H1 (cell line): ENCODE results near the gene PKD1L1. TPM values are rescaled to one million over a fixed set of nuclear protein-coding genes. Genes with fewer than 3 reads are reported as not detected.

Experiments
- CTCF ChIA-PET: fragments of 300-600 bp; sonication (Branson Sonifier 250); formaldehyde crosslinking; loops from one replicate; lab custom pipeline; 2021; ENCODE audit not compliant: partially characterized antibody; lab: Charles Lee
- POLR2A ChIA-PET: fragments of 300-600 bp; sonication (Branson Sonifier 250); formaldehyde crosslinking; loops from one replicate; lab custom pipeline; 2021; ENCODE audit warnings: inconsistent platforms; ENCODE audit not compliant: partially characterized antibody; lab: Charles Lee
- DNase-seq, 2 experiments: peaks; one replicate each; pipeline versions ENCODE4 v3.0.0 to v3.0.0-alpha.2; 2010 to 2022; ENCODE audit warnings: low spot score in 2 of 2, low read depth in 1 of 2, mixed read lengths in 1 of 2
- FAIRE-seq: peaks from 2 replicates; lab custom pipeline; 2011; peaks lifted over from hg19 to GRCh38; lab: Jason Lieb, UNC
- H2AFZ ChIP-seq: 2 replicates; pipeline ENCODE4 v1.8.1; 2012; ENCODE audit warnings: low read length, inconsistent platforms
- H2AK5ac ChIP-seq: 2 replicates; pipeline ENCODE4 v1.6.1; 2013; ENCODE audit warnings: low read depth, low read length
- H2BK120ac ChIP-seq: replicated peaks from 2 replicates; pipeline ENCODE3; 2013; ENCODE audit warnings: low read depth, low read length, inconsistent platforms
- H2BK12ac ChIP-seq: 2 replicates; pipeline ENCODE4 v1.6.1; 2013; ENCODE audit warnings: low read depth, low read length
- H2BK15ac ChIP-seq: 2 replicates; pipeline ENCODE4 v1.6.1; 2013; ENCODE audit warnings: low read length
- H2BK20ac ChIP-seq: 2 replicates; pipeline ENCODE4 v1.6.1; 2013; ENCODE audit warnings: low read length
- H2BK5ac ChIP-seq: 2 replicates; pipeline ENCODE4 v1.6.1; 2013; ENCODE audit warnings: low read depth, low read length
- H3K14ac ChIP-seq: 2 replicates; pipeline ENCODE4 v1.6.1; 2013; ENCODE audit warnings: inconsistent platforms; ENCODE audit not compliant: insufficient read length
- H3K18ac ChIP-seq: 2 replicates; pipeline ENCODE4 v1.6.1; 2013; ENCODE audit warnings: low read length; ENCODE audit errors: extremely low read depth
- H3K23ac ChIP-seq: 2 replicates; pipeline ENCODE4 v1.6.1; 2013; ENCODE audit warnings: inconsistent platforms; ENCODE audit not compliant: insufficient read length
- H3K23me2 ChIP-seq: 2 replicates; pipeline ENCODE4 v1.6.1; 2013; ENCODE audit warnings: low read depth, low read length
- H3K27ac ChIP-seq: 2 replicates; pipeline ENCODE4 v1.6.1; 2011; ENCODE audit warnings: low read depth, low read length, inconsistent platforms
- H3K27me3 ChIP-seq, 4 experiments: replicated peaks in 1 of 4; 1 replicate in 1 of 4; 2 replicates in 3 of 4; pipeline versions ENCODE4 v1.6.1 to v1.8.1; 2011 to 2013; ENCODE audit warnings: low read length in 3 of 4, mild to moderate bottlenecking in 3 of 4, inconsistent platforms in 2 of 4, mixed read lengths in 2 of 4, moderate library complexity in 1 of 4; ENCODE audit not compliant: control insufficient read depth in 3 of 4, insufficient read depth in 3 of 4; ENCODE audit errors: extremely low read depth in 1 of 4
- H3K36me3 ChIP-seq, 4 experiments: 2 replicates each; pipeline versions ENCODE4 v1.6.1 to v1.8.1; 2011 to 2013; ENCODE audit warnings: mild to moderate bottlenecking in 4 of 4, low read length in 3 of 4, moderate library complexity in 2 of 4, control low read depth in 1 of 4, inconsistent platforms in 1 of 4; ENCODE audit not compliant: insufficient read depth in 4 of 4, control insufficient read depth in 2 of 4
- H3K4ac ChIP-seq: replicated peaks from 2 replicates; pipeline ENCODE3; 2013; ENCODE audit warnings: low read length, low read depth, mixed read lengths, inconsistent platforms; ENCODE audit not compliant: insufficient read length
- H3K4me1 ChIP-seq, 4 experiments: replicated peaks in 1 of 4; 1 replicate in 1 of 4; 2 replicates in 3 of 4; pipeline versions ENCODE4 v1.6.1 to v1.8.1; 2011 to 2013; ENCODE audit warnings: low read length in 3 of 4, inconsistent platforms in 2 of 4, mixed read lengths in 1 of 4; ENCODE audit not compliant: insufficient read depth in 4 of 4, control insufficient read depth in 3 of 4
- H3K4me2 ChIP-seq, 2 experiments: 2 replicates each; pipeline versions ENCODE4 v1.6.1 to v1.8.1; 2011 to 2013; ENCODE audit warnings: low read depth in 2 of 2, low read length in 2 of 2, control low read depth in 1 of 2, inconsistent platforms in 1 of 2, mild to moderate bottlenecking in 1 of 2; ENCODE audit not compliant: insufficient read depth in 1 of 2
- H3K4me3 ChIP-seq, 4 experiments: fragments of 200-600, 300-600 bp in 1 of 4; sonication (generic), shearing (Covaris generic), sonication (Bioruptor Twin) in 1 of 4; 2 replicates each; pipeline versions ENCODE4 v1.5.1 to v1.8.1; 2011 to 2016; ENCODE audit warnings: low read length in 4 of 4, low read depth in 3 of 4, control low read depth in 2 of 4, inconsistent platforms in 2 of 4, mild to moderate bottlenecking in 2 of 4, mixed read lengths in 1 of 4, moderate library complexity in 1 of 4; ENCODE audit not compliant: insufficient read depth in 2 of 4; ENCODE audit errors: extremely low read depth in 1 of 4
- H3K56ac ChIP-seq: replicated peaks from 2 replicates; pipeline ENCODE3; 2013; ENCODE audit warnings: low read depth, mild to moderate bottlenecking, mixed read lengths, low read length, inconsistent platforms; ENCODE audit not compliant: insufficient read length
- H3K79me1 ChIP-seq: 2 replicates; pipeline ENCODE4 v1.6.1; 2013; ENCODE audit warnings: low read depth, low read length, control low read depth
- H3K79me2 ChIP-seq, 2 experiments: 2 replicates each; pipeline versions ENCODE4 v1.6.1 to v1.8.1; 2012 to 2013; ENCODE audit warnings: low read length in 2 of 2, mild to moderate bottlenecking in 2 of 2, inconsistent platforms in 1 of 2; ENCODE audit not compliant: insufficient read depth in 2 of 2, control insufficient read depth in 1 of 2
- H3K9ac ChIP-seq, 4 experiments: replicated peaks in 1 of 4; 1 replicate in 1 of 4; 2 replicates in 3 of 4; pipeline versions ENCODE4 v1.6.1 to v1.8.1; 2011 to 2013; ENCODE audit warnings: low read depth in 3 of 4, low read length in 3 of 4, control low read depth in 2 of 4, mild to moderate bottlenecking in 2 of 4, moderate library complexity in 2 of 4, inconsistent platforms in 1 of 4; ENCODE audit errors: extremely low read depth in 1 of 4
- H3K9me3 ChIP-seq, 2 experiments: 2 replicates each; pipeline versions ENCODE4 v1.6.1 to v1.8.1; 2012 to 2013; ENCODE audit warnings: mild to moderate bottlenecking in 2 of 2, moderate library complexity in 2 of 2, control low read depth in 1 of 2, inconsistent platforms in 1 of 2, low read depth in 1 of 2, low read length in 1 of 2, mixed read lengths in 1 of 2; ENCODE audit not compliant: insufficient read depth in 2 of 2
- H4K20me1 ChIP-seq, 2 experiments: replicated peaks in 1 of 2; 2 replicates each; pipeline versions ENCODE3 to v1.8.1; 2011 to 2013; ENCODE audit warnings: inconsistent platforms in 2 of 2, low read length in 2 of 2, mild to moderate bottlenecking in 1 of 2; ENCODE audit not compliant: insufficient read depth in 2 of 2, control insufficient read depth in 1 of 2
- H4K5ac ChIP-seq: 2 replicates; pipeline ENCODE4 v1.6.1; 2013; ENCODE audit warnings: low read length, low read depth, mixed read lengths, inconsistent platforms; ENCODE audit not compliant: insufficient read length
- H4K8ac ChIP-seq: 2 replicates; pipeline ENCODE4 v1.8.0; 2013; ENCODE audit warnings: mild to moderate bottlenecking, moderate library complexity, low read length, inconsistent platforms; ENCODE audit not compliant: insufficient read depth; ENCODE audit errors: extremely low read depth
- H4K91ac ChIP-seq: replicated peaks from 2 replicates; pipeline ENCODE3; 2013; ENCODE audit warnings: low read length, mixed read lengths, inconsistent platforms; ENCODE audit not compliant: insufficient read length
- WGBS, 2 experiments: shearing (Covaris generic) in 1 of 2; methylation state at CpG; one replicate each; pipeline versions ENCODE4 v1.1.6 to v1.1.7; 2013 to 2015; ENCODE audit warnings: low lambda C conversion rate in 2 of 2, mixed read lengths in 2 of 2, inconsistent platforms in 1 of 2, low coverage in 1 of 2, missing lambda C conversion rate in 1 of 2; ENCODE audit not compliant: insufficient replicate concordance in 2 of 2, insufficient coverage in 1 of 2, insufficient read length in 1 of 2; ENCODE audit errors: extremely low coverage in 1 of 2, missing lambda C conversion rate in 1 of 2; 5-methylcytosine and 5-hydroxymethylcytosine counted together
- polyA plus RNA-seq, 7 experiments: library from polyadenylated mRNA; depleted of rRNA in 3 of 7; stranded (reverse) in 5 of 7; unstranded in 2 of 7; fragments of >200 nt in 5 of 7; fragments of 200-250 nt in 2 of 7; gene quantifications; 1 replicate in 5 of 7; 2 replicates in 1 of 7; 4 replicates in 1 of 7; pipeline versions ENCODE4 v1.2.1 to v1.2.3, GENCODE V29; 2011 to 2013; ENCODE audit warnings: missing spikeins in 2 of 7, mixed read lengths in 2 of 7
- total RNA-seq: library from RNA; stranded (reverse); fragmentation: NEBNext Ultra II Directional; extraction: Animal tissue kit (Norgen Biotek cat#: 25700); gene quantifications from 2 replicates; pipeline ENCODE4 v1.2.1, GENCODE V29; 2021

Gene PKD1L1
- total and polyA plus RNA-seq, 2 of the 8 experiments (the other 6 are each of a cell fraction or from before 2014, with no cell fraction given) = 0.22 to 0.35 TPM

GRCh38 chr7:47967708-47968107 lies 19.4 kb upstream of the PKD1L1 start:
- Histone ChIP-seq H4K5ac (no peak overlapping the region), H3K18ac (no peak overlapping the region), H4K91ac (no peak overlapping the region), H2BK120ac (no peak overlapping the region), H3K56ac (no peak overlapping the region), H3K4me1 (no peaks in the 10 kb centered on the region), H3K27ac (no peak overlapping the region), H2AFZ (no peak overlapping the region), H3K23ac (no peak overlapping the region), H3K79me1 (0 out of 2 replicates have a peak, but pooled peaks cover 2% of the 10 kb centered on the region), H2BK12ac (no peak overlapping the region), H3K4me2 (no peak overlapping the region), H3K4ac (no peak overlapping the region), H3K9me3 (no peaks in the 10 kb centered on the region), H2BK5ac (no peak overlapping the region), H3K79me2 (no peaks in the 10 kb centered on the region; a peak in 1 of 4 replicates), H2BK15ac (no peak overlapping the region), H4K20me1 (peaks cover 0 to 10% of the 10 kb centered on the region in 2 experiments), H3K9ac (no peak overlapping the region), H4K8ac (no peak overlapping the region), H2AK5ac (no peak overlapping the region), H2BK20ac (no peak overlapping the region), H3K23me2 (no peaks in the 10 kb centered on the region), H3K14ac (no peak overlapping the region), H3K27me3 (no peaks in the 10 kb centered on the region), H3K36me3 (peaks cover 25 to 64% (median 50%) of the 10 kb centered on the region in 4 experiments), H3K4me3 (no peak overlapping the region)
- DNase-seq (no peak), FAIRE-seq (no peak)
- CTCF ChIA-PET = interaction anchor here (0.8 to 2.8 kb wide), 3 partner anchors 10 to 38 kb away, joined by 3 to 16 read pairs (median 4); no protein-coding TSS in a partner anchor
- POLR2A ChIA-PET = interaction anchor here (1.1 kb wide), 1 partner anchor 17 kb away, joined by 3 read pairs; no protein-coding TSS in a partner anchor
- 91% methylated on average over 2 of the region's 2 CpGs; no CpG with 5 or more reads in 1 of the 2 experiments for WGBS, 2 experiments
